HG03432 (cell line): ENCODE measurements around the gene TCL1A.
"Not testable (repeated sequence)": the region's sequence is repeated elsewhere in the genome, so short reads cannot be mapped to it uniquely, and the experiment has no call there.

ENCODE experiments used
- ATAC-seq: cut with Tn5 transposase; IDR thresholded peaks from one replicate; pipeline ENCODE4 v1.9.1; 2021; ENCODE audit warnings: mild to moderate bottlenecking, moderate library complexity; ENCODE audit not compliant: unreplicated experiment

The TCL1A gene

DNA sequence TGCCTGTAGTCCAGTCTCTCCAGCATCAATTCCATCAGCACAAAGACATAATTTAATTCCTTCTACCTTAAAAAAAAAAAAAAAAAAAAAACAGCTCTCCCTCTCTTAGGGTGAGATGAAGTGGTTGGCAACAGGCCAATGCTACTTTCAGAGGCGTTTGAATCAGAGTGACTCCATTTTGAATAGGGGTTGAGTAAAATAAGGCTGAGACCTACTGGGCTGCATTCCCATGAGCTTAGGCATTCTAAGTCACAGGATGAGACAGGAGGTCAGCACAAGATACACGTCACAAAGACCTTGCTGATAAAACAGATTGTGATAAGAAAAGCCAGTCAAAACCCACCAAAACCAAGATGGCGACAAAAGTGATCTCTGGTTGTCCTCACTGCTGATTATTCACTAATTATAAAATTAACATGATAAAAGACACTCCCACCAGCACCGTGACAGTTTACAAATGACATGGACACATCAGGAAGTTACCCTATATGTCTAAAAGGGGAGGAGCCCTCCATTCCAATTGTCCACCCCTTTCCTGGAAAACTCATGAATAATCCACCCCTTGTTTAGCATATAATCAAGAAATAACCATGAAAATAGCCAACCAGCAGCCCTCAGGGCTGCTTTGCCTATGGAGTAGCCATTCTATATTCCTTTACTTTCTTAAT, 34.6 kb downstream of the TCL1A start:
- no peak for ATAC-seq

DNA sequence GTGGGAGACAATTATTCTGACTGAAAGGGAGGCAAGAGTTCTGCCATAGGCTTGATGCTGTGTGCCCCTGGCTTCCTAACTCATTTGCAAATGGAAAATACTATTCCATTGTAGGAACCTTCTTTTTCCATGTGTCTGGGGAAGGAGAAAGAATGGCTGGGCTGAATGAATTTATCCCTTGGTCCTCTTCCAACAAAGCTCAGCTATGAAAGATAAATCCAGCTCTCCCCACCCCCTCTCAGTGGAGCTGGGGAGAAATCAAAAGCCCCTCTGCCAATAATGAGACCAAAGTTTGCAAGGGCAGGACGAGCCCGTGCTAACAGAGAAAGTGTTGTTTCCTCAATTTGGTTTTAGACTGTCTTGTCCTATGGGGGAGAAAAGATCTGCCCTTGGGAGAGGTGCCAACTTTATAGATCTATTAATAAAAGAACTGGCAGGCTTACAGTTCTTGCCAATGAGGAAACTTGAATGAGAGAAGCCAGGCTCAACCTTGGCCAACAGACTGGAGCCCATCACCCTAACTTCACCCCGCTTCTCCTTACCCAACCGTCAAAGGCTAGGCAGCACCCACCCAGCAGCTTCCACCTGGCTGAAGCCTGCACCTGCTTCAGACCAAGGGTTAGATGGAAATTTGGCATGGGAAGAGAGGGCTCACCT, 36.6 kb downstream of the TCL1A start:
- no peak for ATAC-seq

DNA sequence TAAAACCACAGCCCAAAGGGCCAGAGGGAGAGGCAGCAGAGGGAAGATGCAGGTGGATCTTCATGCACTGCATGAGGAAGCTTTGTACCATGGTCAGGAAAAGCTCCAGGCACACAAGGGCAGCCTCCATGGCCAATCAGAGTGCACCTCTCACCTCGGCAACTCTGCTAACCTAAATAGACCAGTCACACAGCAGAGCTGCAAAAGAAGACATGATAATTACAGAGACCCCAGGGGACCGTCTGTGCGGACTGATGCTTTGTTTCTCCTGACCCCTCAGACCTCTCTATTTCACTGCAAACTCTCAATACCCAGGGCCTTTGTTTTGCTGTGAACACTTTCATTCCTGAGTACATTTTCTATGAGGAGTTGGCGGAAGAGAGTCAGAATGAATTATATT, 38.4 kb downstream of the TCL1A start:
- ATAC-seq = no peak

DNA sequence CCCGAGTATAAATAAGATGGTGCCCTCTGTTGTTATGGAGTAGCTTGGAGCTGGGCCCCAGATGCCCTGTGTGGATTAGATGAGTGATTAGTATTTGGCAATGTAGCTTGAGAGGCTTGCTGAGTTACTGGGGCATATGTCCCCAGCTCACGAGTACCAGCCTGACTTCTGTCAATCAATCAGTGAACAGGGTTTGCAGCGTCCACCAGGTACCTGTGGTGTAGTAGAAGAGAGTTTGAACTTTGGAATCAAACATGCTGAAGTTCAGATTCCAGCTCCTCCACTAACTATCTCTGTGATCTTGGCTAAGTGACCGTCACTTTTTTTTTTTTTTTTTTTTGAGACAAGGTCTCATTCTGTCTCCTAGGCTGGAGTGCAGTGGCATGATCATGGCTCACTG, 39.3 kb downstream of the TCL1A start:
- ATAC-seq = no peak

DNA sequence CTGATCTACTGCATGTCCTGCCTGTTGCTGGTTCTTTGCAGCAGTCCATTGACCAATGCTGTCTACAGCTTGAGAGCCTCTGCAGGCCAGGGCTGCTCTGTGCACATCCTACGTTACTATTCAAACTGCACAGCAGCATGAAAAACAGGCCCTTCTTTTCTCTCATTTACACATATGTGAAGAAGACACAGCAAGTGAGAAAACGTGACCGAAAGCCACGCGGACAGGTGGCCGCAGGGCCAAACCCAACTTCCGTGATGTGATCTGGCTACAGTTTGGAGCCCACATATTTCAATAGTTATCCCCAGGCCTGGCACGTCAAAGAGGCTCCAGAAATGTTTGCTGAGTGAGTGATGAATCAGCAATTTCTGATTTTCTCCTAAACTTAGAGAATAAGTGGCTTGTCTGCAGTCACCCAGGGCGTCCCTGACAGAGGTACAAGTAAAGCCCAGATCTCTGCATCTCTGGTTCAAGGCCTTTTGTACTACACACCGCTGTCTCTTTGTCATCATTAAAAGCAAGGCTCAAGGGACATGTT, 45.6 kb downstream of the TCL1A start:
- ATAC-seq = peak; percentile 36

DNA sequence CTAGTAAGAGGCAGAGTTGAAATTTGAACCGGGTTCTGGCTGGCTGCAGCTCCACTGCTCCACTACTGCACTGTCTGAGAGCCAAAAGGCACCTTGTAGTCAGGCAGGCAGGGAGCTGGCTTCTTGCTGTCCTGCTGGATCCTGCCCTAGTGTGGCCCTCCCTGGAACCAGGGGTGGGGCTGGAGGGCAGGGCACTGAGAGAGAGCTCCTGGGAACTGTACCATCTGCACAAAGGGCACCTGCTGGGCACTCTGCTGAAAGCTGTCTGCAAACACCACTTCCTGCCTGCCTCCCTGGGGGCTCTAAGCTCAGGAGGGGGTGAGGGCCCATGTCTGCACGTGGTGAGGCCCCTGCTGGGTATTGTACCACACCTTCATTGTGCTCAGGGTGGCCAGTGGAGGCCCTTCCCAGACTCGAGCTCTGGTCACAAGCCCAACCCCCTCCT, 46.7 kb downstream of the TCL1A start:
- ATAC-seq = no peak

DNA sequence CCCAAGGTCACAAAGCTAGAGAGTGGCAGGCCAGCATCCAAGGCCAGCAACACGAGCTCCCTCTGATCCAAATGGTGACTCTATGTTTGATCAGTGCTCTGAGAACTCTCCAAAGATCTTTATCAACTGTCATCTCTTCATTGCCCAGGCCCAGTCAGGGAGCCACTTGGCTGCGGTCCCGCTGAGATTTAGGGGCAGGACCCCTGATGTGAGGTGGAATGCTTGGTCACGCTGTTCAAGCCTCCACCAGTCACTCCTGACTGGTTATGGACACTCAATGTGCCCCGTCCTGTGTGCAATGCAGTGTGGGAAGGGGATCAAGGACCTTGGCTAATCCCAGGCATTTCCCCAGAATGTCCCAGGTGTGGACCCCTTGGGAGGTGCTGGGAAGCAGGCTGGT, 47.5 kb downstream of the TCL1A start:
- ATAC-seq = no peak

DNA sequence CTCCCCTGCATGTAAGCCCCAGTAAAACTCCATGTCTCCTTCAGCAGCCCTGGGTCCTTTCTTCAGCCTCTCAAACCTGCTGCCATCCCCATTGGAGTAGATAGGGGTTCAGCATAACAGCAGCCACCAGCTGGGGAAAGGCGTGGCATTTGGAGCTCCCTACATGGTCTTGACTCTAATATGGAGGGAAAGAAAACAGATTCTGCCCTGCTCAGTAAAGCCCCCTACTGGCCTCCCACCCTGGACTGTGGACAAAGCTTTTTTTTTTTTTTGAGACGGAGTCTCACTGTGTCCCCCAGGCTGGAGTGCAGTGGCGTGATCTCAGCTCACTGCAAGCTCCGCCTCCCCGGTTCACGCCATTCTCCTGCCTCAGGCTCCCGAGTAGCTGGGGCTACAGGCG, 48.4 kb downstream of the TCL1A start:
- not testable (repeated sequence) for ATAC-seq

DNA sequence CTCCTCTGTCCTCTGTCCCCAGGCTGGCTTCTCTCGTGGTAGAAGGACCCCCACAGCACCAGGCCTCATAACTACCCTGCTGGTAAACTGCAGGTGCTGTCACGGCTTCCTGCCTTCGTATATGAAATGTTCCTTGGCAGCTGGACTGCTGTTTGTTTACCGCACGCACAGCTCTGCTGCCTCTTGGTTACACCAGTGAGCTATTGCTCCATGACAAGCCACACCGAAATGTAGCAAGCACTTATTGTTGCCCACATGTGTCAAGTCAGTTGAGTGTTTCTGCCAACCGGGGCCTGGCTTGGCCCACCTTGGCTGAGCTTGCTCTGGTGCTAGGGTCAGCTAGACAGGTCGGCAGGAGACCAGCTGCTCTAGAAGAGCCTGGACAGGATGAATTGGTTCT, 49.4 kb downstream of the TCL1A start:
- no peak for ATAC-seq

DNA sequence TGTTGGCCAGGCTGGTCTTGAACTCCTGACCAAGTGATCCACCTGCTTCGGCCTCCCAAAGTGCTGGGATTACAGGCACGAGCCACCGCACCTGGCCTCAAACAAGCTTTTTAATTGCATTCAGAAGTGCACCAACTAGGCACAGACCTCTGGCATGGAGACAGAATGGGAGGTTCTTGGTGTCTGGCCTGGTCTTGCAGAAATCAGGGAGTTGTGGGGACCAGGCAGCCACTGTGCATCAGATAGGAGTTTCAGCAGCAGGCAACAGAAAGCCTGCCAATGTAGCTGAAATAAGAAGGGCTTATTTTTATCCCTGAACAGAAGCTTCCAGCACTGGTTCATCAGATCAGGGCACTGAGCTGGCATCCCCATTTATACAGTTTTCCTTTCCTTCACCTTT, 49.9 kb downstream of the TCL1A start:
- no peak for ATAC-seq

DNA sequence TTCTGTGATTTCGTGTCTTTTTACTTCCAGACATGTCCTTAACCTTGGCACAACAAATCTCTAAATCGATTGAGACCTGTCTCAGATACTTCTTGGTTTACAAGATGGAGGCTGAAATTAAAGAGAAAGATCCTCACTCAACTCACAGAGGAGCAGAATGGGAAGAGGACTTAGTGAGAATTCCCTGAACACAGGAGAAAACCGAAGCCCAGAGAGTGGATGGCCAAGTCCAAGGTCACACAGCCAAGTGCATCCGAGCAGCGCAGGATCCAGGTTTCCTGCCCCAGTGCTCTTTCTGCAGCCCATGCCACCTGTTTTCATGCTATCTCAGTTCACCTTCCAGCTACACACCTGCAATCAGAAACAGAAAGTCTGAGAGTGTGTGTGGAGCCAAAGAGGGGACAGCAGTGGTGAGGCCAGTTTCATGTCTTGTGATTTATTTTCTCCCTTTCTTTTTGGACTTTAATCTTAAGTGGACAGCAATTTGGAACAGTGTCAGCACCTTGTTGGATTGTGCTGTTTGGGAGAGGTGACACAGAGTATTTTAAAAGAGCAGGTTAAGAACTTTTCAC, 50.6 kb downstream of the TCL1A start:
- ATAC-seq = peak; percentile 18

DNA sequence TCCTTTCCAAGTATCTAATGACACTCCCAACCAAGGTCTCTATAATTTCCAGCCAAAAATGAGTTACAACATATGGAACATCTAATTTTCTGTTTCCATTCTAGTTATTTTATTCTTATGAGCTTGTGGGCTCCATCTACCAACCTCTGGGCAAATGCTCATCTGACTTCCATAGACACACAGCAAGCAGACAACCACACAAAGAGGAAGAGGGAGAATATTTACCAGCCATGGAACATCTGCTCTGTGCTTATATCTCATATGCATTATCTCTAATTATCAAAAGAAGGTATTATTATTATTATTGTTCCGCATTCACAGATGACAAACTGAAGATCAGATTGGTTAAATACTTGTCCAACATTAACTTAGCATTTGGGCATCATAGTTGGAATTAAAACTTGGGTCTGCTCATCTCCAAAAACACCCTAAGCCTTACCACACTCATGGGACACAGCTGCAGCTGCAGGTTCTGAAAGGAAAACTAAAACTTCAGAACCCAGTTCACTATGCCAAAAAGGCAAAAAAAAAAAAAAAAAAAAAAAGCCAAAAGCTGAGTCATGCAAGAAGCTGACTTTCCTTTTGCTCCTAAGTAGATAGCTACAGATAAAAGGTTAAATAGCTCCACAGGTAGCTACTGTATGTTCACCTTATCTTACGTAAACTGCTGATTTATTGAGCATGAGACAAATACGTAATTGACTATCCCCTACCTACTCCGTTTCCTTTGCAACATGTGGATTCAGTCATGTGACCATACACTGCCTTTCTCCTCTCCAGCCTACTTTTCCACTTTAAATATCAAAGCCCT, 51.3 kb downstream of the TCL1A start:
- peak; percentile 39 for ATAC-seq

DNA sequence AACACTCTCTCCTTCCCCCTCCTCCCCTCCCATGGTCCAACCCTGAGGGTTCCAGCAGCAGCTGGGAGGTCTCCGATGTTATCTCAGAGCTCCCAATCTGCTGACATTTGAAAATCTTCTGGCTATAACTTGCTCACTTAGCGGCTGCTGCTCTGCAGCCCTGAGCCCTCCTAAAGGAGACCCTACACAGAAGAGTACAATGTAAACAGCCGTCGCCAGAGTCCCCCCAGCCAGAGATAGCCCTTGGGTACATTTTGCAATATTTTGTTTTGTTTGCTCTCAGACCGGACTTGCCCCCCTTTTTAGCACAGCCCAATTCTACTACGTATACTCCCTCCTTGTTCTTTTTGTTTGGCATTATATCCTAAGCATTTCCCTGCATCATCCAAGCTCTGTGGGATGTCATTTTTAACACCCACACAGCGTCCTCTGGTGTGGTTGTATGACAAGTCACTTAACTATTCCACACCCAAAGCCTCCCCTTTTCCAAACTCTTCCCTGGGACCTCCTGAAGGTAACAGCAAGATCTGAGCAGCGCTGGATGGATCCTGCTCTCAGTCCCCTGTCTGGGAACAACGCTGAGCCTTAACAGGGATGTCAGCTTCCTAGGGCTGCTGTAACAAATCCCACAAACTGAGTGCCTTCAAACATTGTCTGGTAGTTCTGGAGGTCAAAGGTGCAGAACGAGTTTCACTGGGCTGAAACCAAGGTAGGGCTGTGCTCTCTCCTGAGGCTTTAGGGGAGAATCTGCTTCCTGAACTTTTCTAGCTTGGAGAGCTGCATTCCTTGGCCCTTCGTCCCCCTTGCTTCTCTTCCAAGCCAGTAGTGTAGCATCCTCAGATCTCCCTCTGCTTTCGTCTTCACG, 53.0 kb downstream of the TCL1A start:
- no peak for ATAC-seq

DNA sequence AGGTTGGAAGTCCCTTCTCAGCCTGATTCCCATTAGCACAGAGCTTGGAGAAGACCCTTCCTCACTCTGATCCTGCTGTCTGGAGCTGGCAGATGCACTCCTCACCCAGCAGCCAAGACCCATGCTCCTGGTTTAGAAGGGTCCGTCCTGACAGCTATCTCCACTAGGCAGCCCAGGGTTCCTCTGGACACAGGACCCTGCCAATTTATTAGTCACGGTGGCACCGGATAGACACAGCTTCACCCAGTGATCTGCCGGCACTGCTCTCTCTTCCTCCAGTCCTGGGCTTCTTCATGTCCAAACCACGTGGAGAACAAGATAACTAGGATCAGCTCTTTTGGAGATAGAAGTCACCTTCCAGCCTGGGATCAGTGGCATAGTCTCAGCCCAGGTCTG, 53.9 kb downstream of the TCL1A start:
- ATAC-seq = no peak
